HG03521 (cell line): ENCODE results near the gene STON2.
A peak's percentile ranks its signal among the peaks of the same experiment; 100 is the strongest.
"Not testable (repeated sequence)": the region's sequence is repeated elsewhere in the genome, so short reads cannot be mapped to it uniquely, and the experiment has no call there.

Source experiments
- ATAC-seq: cut with Tn5 transposase; IDR thresholded peaks from one replicate; pipeline ENCODE4 v1.9.1; 2021; ENCODE audit warnings: mild to moderate bottlenecking, moderate library complexity; ENCODE audit not compliant: unreplicated experiment

STON2 gene

DNA sequence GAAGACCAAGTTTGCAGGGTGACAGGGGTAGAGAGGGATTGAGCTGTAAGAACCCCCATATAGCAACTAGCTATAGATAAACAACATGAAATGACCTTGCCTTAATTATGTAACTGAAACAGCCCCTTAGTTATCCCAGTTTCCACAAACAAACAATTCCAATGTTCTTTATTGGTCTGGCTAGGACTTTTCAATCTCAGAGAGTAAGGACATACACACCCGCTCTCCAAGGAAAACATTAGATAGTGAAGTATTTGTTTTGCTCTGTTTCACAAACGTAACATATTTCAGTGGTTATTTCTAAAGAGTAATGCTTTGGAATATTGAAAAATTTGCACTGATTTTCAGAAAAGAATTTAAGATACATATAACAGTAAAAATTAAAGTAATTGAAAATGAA lies 127.8 kb downstream of the STON2 start:
- ATAC-seq: no peak

DNA sequence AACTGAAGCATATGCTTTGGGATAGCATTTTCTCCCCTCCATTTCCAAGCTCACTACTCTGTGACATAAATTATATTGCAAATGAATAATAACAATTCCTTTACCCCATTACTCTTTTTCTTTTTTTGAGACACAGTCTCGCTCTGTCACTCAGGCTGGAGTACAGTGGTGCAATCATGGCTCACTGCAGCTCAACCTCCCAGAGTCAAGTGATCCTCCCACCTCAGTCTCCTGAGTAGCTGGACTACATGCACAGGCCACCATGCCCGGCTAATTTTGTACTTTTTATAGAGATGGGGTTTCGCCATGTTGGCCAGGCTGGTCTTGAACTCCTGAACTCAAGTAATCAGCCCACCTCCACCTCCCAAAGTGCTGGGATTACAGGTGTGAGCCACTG lies 130.1 kb downstream of the STON2 start:
- ATAC-seq: no peak

DNA sequence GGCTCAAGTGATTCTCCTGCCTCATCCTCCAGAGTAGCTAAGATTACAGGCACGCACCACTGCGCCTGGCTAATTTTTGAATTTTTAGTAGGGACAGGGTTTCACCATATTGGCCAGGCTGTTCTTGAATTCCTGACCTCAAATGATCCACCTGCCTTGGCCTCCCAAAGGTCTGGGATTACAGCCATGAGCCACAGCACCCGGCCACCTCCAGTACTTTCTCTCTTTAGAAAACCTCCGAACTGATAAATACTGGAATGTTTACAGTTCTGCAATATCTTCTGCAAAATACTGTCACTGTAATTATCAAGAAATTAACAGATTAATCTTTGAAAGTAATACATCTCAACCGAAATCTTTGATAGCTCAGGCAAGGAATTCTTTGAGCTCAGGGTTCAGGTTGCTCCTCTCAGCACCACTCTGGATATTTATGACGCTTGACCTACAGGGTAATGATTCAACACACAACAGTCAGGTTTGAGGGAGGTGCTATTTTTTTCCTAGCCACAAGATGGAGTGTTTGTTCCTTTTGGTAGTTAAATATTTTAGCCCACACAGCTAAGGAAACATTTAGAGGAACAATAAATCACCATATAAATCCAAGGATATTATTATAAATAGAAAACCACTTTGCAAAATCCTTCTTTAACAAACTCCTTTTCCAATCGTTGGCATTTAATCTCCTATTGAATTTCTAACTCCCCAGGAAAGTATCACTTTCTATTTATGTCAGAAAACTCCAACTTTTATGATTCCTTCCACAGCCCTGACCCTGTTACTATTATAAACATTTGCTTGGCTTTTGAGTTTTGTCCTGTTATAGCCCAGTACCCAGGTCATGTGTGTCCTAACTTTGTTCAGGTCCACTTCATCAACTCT lies 130.8 kb downstream of the STON2 start:
- peak; percentile 69 for ATAC-seq

DNA sequence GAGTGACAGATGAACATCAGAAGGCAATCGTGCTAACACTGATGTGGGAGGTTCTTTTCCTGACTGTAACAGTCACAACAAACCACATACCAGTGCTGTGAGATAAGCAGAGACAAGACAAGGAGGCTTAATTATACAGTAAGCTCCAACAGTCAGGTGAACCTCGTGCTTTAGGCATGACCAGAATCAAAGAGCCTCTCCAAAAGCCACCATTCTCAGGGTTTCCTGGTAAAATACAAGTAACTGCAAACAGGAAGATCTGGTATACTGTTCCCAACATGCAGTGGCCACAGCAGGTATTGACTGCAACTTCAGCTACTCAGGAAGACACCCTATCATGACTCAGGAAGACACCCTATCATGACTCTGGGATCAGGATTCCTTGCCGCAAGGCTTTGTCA lies 132.1 kb downstream of the STON2 start:
- no peak for ATAC-seq

DNA sequence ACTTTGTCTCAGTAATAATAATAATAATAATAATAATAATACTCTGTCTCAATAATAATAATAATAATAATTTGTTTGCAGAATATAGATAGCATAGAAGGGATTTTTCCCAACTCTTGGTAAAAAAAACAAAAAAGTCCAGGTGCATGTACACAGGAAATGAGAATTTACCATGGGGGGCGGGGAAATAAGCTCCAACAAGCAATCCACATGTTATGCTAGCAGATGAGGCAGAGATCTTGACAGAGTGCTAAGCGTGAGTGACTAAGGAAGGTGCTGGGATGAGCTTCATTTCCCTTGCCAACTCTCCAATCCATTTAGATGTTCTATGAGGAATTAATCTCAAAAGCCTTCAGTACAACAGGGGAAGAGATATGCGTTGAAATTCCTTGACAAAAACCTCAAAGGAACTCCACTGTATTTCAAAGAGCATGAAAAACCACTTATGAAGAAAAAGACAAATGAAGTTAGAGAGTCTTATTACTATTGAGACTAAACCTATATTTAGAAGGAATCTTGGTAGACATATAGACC lies 134.4 kb downstream of the STON2 start:
- no peak for ATAC-seq

DNA sequence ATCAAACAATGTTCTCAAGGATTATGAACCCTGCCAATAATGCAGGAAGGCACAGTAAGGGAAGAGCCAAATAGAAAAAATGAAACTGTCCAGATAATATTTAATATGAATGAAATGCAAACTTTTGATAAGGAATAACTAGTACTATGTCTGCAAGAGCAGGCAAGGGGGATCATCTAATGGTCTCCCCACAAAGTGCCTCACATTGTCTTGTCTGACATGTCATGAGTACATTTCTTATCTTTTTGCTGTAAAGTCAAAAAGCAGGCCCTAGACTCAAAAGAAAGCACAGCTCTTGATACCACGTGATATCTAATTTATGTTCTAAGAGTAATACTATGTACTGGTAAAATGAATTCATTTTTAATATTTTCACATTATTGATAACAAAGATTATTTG lies 135.5 kb downstream of the STON2 start:
- no peak for ATAC-seq

DNA sequence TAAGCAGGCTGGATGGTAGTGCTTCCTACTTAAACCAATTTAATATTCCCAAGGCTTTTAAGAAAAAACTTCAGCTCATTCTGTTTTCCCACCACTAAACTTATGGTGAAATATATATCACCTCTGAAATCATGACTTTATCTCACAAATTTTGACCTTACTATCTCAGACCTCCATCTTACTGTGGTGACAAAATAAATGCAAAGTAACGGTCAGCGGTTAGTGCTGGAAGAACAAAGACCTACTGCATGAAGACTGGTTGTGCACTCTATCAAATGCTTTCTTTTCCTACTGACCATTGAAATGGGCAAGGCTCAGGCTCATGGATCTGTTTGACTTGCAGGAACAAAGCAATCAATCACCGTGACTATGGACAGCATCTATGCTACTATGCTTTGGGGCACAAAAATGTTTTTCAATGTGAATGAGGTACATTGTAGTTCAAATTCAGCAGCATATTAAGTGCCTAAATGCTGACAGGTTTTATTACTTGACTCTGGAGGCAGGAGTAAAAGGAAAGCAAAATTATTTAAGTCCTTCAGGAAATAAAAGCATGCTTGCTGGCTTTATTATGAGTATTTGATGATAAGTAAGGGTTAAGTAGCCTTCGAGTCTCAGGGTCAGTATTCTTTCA lies 136.2 kb downstream of the STON2 start:
- no peak for ATAC-seq

DNA sequence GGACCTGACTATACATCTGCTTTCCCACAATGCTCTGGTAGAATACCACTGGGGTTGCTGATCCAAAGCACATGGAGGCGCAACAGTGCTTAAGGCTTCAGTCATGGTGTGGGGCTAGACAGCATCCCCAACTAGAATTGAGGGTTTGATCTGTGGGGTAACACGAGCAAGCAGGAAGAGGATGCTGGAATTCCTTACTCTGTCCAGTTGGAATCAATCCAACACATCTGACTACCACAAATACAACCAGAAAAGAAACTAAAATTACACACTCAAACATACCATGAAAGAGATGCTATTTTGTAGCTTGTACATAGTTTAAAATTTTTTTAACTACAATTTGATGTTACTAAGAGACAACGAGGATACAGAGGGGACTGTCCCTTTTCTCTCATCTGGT lies 138.9 kb downstream of the STON2 start:
- ATAC-seq: no peak

DNA sequence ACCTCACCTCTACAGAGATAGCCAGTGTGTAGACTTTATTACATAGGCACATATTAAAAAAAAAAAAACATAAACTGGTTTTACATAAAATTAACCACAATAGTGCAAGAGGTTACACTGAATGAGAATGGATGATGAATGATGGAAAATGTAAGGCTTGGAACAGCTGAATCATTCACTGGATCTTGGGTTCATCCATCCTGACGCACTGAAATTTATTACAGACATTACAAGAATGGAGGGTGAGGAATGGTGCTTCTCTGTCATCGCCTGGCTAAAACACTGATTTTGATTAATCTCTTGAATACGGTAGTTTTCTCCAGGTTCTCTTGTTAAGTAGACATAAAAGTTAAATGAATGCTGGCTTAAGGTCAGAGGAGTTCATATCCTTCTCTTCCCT lies 139.4 kb downstream of the STON2 start:
- ATAC-seq: no peak

DNA sequence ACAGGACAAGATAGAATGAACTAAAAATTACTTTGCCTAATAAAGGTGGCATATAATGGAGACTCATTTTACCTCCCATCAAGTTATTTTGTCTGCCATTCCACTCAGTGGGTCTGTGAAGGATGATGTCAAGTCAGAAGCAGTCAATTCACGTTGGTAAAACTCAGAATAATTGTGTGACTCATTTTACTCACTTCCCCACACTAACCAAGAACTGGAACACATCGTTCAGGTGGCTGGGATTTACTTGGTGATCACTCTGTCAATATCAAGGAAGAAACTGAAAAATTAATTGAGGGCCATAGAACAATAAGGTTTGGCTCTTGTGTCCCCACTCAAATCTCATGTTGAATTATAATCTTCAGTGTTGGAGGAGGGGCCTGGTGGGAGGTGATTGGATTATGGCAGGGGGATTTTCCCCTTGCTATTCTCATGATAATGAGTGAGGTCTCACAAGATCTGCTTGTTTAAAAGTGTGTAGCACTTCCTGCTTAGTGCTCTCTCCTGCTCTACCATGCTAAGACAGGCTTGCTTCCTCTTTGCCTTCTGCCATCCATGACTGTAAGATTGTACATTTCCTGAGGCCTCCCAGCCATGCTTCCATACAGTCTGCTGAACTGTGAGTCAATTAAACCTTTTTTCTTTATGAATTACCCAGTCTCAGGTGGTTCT lies 143.7 kb downstream of the STON2 start:
- ATAC-seq: no peak

DNA sequence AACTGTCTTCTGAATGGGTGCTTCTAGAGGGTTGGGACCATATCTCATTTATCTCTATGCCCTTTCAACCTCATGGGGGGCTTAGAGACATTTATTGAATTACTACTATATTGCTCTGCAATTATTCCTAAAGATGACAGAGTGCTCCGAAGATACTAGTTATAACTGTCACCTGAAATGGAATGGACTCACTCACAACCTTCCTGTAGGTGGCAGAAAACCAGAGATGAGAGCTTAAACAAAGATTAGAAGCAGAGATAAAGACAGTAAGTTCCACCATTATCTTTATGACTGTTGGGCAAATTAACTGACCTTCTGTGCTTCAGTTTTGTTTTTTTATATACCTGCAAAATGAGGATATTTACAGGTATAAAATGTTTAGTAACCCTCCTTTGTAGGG lies 147.8 kb downstream of the STON2 start:
- ATAC-seq: no peak

DNA sequence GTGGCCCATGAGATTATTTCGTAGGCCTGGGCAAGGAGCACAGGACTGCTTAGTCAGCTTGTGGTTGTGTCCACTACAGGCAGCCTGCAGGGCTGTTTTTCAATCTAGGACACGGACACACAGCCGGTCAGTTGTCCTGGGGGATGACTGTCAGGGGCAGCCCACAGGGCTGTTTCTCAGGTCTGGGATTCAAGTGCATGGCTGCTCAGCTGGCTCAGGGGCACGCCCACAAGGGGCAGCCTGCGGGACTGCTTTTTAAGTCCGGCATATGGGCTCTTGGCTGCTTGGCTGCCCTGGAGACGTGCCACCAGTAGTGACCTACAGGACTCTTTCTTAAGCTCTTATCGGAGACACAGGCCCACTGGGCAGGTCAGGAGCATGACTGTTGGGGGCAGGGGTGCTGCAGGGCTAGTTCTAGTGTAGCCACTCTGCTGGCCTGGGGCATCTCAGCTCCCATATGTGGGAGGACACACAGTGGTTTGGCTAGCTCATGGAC lies 152.8 kb downstream of the STON2 start:
- ATAC-seq: no peak

DNA sequence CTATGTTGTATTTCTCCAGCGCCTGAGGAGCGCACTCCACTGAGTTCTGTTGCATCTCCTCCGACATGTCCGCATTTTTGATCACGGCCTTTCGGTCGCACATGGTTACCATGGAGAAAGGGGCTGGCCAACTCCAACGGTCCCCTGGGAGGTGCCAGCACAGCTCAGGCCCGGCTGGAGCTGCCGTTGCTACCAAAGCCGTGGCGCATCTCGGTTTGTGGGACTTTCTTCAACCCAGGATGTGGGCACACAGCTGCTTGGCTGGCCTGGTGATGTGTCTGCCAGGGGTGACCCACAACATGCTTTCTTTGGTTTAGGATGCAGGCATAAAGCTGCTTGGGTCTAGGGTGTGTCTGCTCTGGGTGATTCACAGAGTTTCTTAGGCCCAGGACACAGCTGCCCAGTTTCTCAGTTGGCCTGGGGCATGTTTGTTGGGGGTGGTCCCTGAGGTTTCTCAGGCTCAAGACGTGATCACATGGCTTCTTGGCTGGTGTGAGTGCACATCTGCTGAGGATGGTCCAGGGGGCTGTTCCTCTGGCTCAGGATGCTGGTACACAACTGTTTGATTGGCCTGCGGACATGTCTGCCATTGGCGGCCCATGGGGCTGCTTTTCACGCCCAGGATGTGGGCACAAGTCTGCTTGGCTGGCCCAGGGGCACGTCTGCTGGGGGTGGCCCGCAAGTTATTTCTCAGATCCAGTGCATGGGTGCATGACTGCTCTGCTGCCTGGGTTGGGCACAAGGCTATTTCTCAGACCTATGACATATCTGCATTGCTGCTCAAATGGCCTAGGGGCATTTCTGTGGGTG lies 153.5 kb downstream of the STON2 start:
- ATAC-seq: no peak

DNA sequence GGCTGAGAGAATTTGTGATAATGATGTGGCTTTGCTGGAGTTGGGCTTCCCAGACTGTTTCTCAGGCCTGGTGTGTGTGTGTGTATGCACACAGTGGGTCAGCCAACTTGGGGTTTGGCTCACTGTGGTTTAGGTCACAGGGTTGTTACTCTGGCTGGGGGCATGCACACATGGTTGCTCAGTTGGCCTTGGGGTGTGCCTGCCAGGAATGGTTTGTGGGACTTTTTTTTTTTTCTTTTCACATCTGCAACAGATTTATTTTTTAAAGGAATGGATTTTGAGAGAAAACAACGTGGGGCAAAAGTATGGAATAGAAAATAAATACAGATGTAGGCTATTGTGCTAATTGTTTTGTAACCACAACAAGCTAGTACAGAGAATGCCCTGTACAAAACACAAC lies 154.4 kb downstream of the STON2 start:
- ATAC-seq: no peak

DNA sequence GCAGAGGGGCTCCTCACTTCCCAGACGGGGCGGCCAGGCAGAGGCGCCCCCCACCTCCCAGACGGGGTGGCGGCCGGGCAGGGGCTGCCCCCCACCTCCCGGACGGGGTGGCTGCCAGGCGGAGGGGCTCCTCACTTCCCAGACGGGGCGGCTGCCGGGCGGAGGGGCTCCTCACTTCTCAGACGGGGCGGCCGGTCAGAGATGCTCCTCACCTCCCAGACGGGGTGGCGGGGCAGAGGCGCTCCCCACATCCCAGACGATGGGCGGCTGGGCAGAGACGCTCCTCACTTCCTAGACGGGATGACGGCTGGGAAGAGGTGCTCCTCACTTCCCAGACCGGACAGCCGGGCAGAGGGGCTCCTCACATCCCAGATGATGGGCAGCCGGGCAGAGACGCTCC lies 155.7 kb downstream of the STON2 start:
- not testable (repeated sequence) for ATAC-seq

DNA sequence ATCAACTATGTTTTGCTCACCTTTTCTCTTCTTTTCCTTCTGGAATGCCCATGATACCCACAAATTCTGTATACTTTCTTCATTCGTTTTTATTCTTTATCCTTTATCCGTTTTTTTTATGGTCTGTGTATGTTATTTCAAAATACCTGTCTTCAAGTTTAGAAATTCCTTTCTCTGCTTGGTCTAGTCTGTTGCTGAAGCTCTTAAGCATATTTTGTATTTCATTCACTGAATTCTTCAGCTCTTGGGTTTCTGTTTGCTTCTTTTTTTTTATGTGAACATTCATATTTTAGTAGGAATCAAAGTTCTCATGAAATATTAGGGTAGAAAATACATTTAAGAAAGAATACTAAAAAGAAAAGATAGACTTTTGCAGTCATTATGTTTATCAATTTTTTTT lies 156.6 kb downstream of the STON2 start:
- no peak for ATAC-seq

DNA sequence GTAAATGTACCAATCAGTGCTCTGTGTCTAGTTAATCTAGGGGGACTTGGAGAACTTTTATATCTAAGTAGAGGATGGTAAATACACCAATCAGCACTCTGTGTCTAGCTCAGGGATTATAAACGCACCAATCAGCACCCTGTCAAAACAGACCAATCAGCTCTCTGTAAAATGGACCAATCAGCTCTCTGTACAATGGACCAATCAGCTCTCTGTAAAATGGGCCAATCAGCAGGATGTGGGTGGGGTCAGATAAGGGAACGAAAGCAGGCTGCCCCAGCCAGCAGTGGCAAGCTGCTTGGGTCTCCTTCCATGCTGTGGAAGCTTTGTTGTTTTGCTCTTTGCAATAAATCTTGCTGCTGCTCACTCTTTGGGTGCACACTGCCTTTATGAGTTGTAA lies 163.3 kb downstream of the STON2 start:
- ATAC-seq: not testable (repeated sequence)

DNA sequence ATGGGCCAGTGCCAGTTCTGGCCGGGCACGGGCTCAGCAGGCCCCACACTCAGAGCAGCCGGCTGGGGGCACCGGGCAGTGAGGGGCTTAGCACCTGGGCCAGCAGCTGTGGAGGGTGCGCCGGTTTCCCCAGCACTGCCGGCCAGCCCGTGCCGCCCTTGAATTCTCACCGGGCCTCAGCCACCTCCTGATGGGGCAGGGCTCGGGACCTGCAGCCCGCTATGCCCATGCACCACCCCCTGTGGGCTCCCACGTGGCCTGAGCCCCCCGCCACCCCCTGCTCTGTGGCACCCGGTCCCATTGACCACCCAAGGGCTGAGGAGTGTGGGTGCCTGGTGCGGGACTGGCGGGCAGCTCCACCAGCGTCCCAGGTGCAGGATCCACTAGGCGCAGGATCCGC lies 164.0 kb downstream of the STON2 start:
- no peak for ATAC-seq

DNA sequence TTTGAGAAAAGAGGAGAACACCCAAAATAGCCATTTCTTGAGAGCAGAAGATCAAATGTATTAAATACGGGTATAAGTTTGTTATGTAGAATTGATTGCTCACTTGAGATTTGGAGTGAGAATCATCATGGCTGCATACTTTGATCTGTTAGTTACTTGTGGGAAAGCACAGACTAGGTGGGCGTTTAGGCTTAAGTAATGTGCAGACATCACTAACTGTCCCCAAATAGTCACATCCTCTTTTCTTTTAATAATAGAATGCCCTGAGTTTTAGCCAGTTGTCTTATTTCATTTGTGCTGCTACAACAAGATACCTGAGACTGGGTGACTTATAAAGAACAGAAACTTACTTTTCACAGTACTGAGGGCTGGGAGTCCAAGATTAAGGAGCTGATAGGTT lies 165.0 kb downstream of the STON2 start:
- no peak for ATAC-seq

DNA sequence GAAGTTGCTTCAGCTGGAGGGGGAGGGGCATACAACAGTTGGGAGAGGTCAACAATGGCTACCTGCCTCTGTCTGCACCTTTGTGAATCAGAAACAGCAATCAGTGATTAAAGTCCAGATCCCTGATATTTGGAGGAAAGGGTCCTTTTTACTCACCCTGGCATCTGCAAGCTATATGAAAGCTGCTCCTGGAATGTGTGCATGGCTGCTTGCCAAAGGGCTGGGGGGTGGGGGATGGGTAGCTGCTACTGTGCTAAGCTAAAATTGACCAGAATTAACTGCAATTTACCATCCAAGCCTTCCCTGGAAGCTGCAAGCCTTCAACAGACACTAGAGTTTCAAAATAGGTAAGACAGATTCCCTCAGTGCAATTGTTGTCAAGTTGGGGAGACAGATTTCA lies 165.8 kb downstream of the STON2 start:
- no peak for ATAC-seq

DNA sequence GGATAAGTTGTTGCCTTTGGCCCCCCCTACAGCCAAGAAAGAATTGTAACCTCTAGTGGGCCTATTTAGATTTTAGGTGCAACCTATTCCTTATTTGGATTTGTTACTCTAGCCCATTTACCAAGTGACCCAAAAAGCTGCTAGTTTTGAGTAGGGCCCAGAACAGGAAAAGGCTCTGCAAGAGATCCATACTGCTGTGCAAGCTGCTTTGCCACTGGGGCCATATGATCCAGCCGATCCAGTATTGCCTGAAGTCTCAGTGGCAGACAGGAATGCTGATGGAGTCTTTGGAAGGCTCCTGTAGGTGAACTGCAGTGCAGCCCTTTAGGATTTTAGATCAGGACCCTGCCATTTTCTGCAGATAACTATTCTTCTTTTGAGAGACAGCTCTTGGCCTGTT lies 166.5 kb downstream of the STON2 start:
- no peak for ATAC-seq
